H9 (cell line): ENCODE results near the gene RHOU. TPM values are rescaled to one million over a fixed set of nuclear protein-coding genes. Genes with fewer than 3 reads are reported as not detected.

ENCODE experiments used
- DNase-seq: peaks from one replicate; pipeline ENCODE4 v3.0.0-alpha.2; 2017
- H2AFZ ChIP-seq: one replicate; pipeline ENCODE4 v1.6.1; 2013; ENCODE audit warnings: mild to moderate bottlenecking, low read length, control low read depth, moderate library complexity
- H2AK5ac ChIP-seq: 2 replicates; pipeline ENCODE4 v1.6.1; 2013; ENCODE audit warnings: low read length, control low read depth, mixed read lengths; ENCODE audit not compliant: insufficient read length
- H2BK120ac ChIP-seq: one replicate; pipeline ENCODE4 v1.6.1; 2013; ENCODE audit warnings: low read depth, mild to moderate bottlenecking, low read length, control low read depth, inconsistent platforms; ENCODE audit not compliant: poor library complexity, severe bottlenecking
- H2BK12ac ChIP-seq: 2 replicates; pipeline ENCODE4 v1.6.1; 2013; ENCODE audit warnings: low read length, control low read depth, mixed read lengths, low read depth; ENCODE audit not compliant: insufficient read length
- H2BK15ac ChIP-seq: 2 replicates; pipeline ENCODE4 v1.6.1; 2013; ENCODE audit warnings: low read depth, low read length, control low read depth
- H2BK20ac ChIP-seq: one replicate; pipeline ENCODE4 v1.6.1; 2013; ENCODE audit warnings: low read depth, mild to moderate bottlenecking, low read length, control low read depth, inconsistent platforms; ENCODE audit not compliant: poor library complexity, severe bottlenecking
- H2BK5ac ChIP-seq: 2 replicates; pipeline ENCODE4 v1.6.1; 2013; ENCODE audit warnings: low read length, control low read depth, mixed read lengths; ENCODE audit not compliant: insufficient read length
- H3K14ac ChIP-seq: 2 replicates; pipeline ENCODE4 v1.6.1; 2013; ENCODE audit warnings: low read length, control low read depth; ENCODE audit not compliant: insufficient read depth
- H3K18ac ChIP-seq: 2 replicates; pipeline ENCODE4 v1.6.1; 2013; ENCODE audit warnings: low read depth, mild to moderate bottlenecking, mixed read lengths, low read length, control low read depth; ENCODE audit not compliant: insufficient read length
- H3K23ac ChIP-seq: 2 replicates; pipeline ENCODE4 v1.6.1; 2013; ENCODE audit warnings: low read length, control low read depth, mixed read lengths, low read depth; ENCODE audit not compliant: insufficient read length
- H3K23me2 ChIP-seq: 2 replicates; pipeline ENCODE4 v1.6.1; 2013; ENCODE audit warnings: low read depth, mild to moderate bottlenecking, mixed read lengths, low read length, control low read depth; ENCODE audit not compliant: insufficient read length, poor library complexity, severe bottlenecking
- H3K27ac ChIP-seq: 2 replicates; pipeline ENCODE4 v1.5.1; 2013; ENCODE audit warnings: low read length, control low read depth, mixed read lengths, low read depth; ENCODE audit not compliant: insufficient read length
- H3K27me3 ChIP-seq: 2 replicates; pipeline ENCODE4 v1.6.1; 2013; ENCODE audit warnings: low read length, control low read depth, inconsistent platforms; ENCODE audit not compliant: insufficient read depth
- H3K4ac ChIP-seq: 2 replicates; pipeline ENCODE4 v1.6.1; 2013; ENCODE audit warnings: low read depth, mild to moderate bottlenecking, control low read depth, inconsistent platforms, low read length, moderate library complexity
- H3K4me1 ChIP-seq: 2 replicates; pipeline ENCODE4 v1.6.1; 2013; ENCODE audit warnings: low read length, control low read depth, inconsistent platforms; ENCODE audit not compliant: insufficient read depth
- H3K4me2 ChIP-seq: 2 replicates; pipeline ENCODE4 v1.6.1; 2013; ENCODE audit warnings: low read length, control low read depth, mixed read lengths; ENCODE audit not compliant: insufficient read length, insufficient read depth
- H3K56ac ChIP-seq: 2 replicates; pipeline ENCODE4 v1.6.1; 2013; ENCODE audit warnings: low read depth, mild to moderate bottlenecking, mixed read lengths, low read length, control low read depth; ENCODE audit not compliant: insufficient read length
- H3K79me1 ChIP-seq: 2 replicates; pipeline ENCODE4 v1.6.1; 2013; ENCODE audit warnings: low read depth, mild to moderate bottlenecking, moderate library complexity, low read length, control low read depth, inconsistent platforms; ENCODE audit not compliant: insufficient read depth, poor library complexity, severe bottlenecking
- H3K79me2 ChIP-seq: 2 replicates; pipeline ENCODE4 v1.6.1; 2013; ENCODE audit warnings: low read length, control low read depth, inconsistent platforms; ENCODE audit not compliant: insufficient read depth
- H3K9ac ChIP-seq: 2 replicates; pipeline ENCODE4 v1.6.1; 2013; ENCODE audit warnings: low read length, control low read depth, mixed read lengths; ENCODE audit not compliant: insufficient read length; ENCODE audit errors: extremely low read depth
- H3K9me3 ChIP-seq: one replicate; pipeline ENCODE4 v1.6.1; 2013; ENCODE audit warnings: low read depth, low read length, inconsistent platforms; ENCODE audit not compliant: control insufficient read depth
- H3T11ph ChIP-seq: one replicate; pipeline ENCODE4 v1.6.1; 2013; ENCODE audit warnings: mild to moderate bottlenecking, low read length, control low read depth, inconsistent platforms
- H4K20me1 ChIP-seq: one replicate; pipeline ENCODE4 v1.6.1; 2013; ENCODE audit not compliant: control insufficient read depth, insufficient read length, insufficient read depth
- H4K5ac ChIP-seq: 2 replicates; pipeline ENCODE4 v1.6.1; 2013; ENCODE audit warnings: low read depth, mild to moderate bottlenecking, mixed read lengths, low read length, control low read depth; ENCODE audit not compliant: insufficient read length
- H4K8ac ChIP-seq: replicated peaks from 2 replicates; pipeline ENCODE4 v1.6.1; 2013; ENCODE audit warnings: low read length, control low read depth, mixed read lengths, low read depth; ENCODE audit not compliant: insufficient read length
- H4K91ac ChIP-seq: 2 replicates; pipeline ENCODE4 v1.6.1; 2013; ENCODE audit warnings: low read depth, mild to moderate bottlenecking, moderate library complexity, mixed read lengths, low read length, control low read depth; ENCODE audit not compliant: insufficient read length
- H3K27ac Mint-ChIP-seq, 3 experiments: 2 replicates in 2 of 3; 3 replicates in 1 of 3; pipeline ENCODE4 v1.8.0; 2020 to 2021; ENCODE audit warnings: mixed read lengths in 3 of 3, mild to moderate bottlenecking in 1 of 3, moderate library complexity in 1 of 3
- H3K27me3 Mint-ChIP-seq: 2 replicates; pipeline ENCODE4 v1.8.0; 2021; ENCODE audit warnings: low read depth, mild to moderate bottlenecking, moderate library complexity, mixed read lengths
- H3K36me3 Mint-ChIP-seq, 3 experiments: 2 replicates in 2 of 3; 3 replicates in 1 of 3; pipeline ENCODE4 v1.8.0; 2020 to 2021; ENCODE audit warnings: low read depth in 3 of 3, mixed read lengths in 3 of 3; ENCODE audit not compliant: insufficient read depth in 1 of 3
- H3K4me1 Mint-ChIP-seq, 2 experiments: 2 replicates each; pipeline ENCODE4 v1.8.0; 2020; ENCODE audit warnings: mixed read lengths in 2 of 2
- H3K4me3 Mint-ChIP-seq, 2 experiments: 2 replicates in 1 of 2; 3 replicates in 1 of 2; pipeline ENCODE4 v1.8.0; 2020 to 2021; ENCODE audit warnings: mild to moderate bottlenecking in 2 of 2, mixed read lengths in 2 of 2, moderate library complexity in 1 of 2
- H3K9me3 Mint-ChIP-seq, 2 experiments: 2 replicates in 1 of 2; 3 replicates in 1 of 2; pipeline ENCODE4 v1.8.0; 2020; ENCODE audit warnings: mild to moderate bottlenecking in 2 of 2, mixed read lengths in 2 of 2, moderate library complexity in 1 of 2
- CTCF ChIP-seq: fragments of 200-600 bp; sonication (generic); conservative IDR thresholded peaks from 3 replicates; pipeline ENCODE4 v1.8.0; 2021; ENCODE audit warnings: antibody characterized with exemption, mild to moderate bottlenecking
- WGBS: extraction: QIAGEN DNeasy Blood & Tissue Kit; methylation state at CpG from one replicate; pipeline ENCODE4 v1.1.7; 2013; ENCODE audit warnings: missing lambda C conversion rate, low lambda C conversion rate, mixed read lengths; ENCODE audit not compliant: insufficient read length; ENCODE audit errors: extremely low coverage; 5-methylcytosine and 5-hydroxymethylcytosine counted together
- total RNA-seq: library from RNA; stranded (reverse); gene quantifications from 2 replicates; pipeline ENCODE4 v1.2.1, GENCODE V29; 2021

RHOU gene
- total RNA-seq, 1 experiment from 2014 or later, result 3.9 TPM

GRCh38 chr1:228737601-228738041 lies 2.3 kb downstream of the RHOU start:
- Histone ChIP-seq H3K56ac (no peak overlapping the region), H2AK5ac (no peak overlapping the region), H3K23ac (no peak overlapping the region), H2AFZ (no peak overlapping the region), H4K8ac (no peak overlapping the region), H2BK15ac (no peak overlapping the region), H2BK12ac (no peak overlapping the region), H4K20me1 (no peaks in the 10 kb centered on the region), H3K9me3 (no peaks in the 10 kb centered on the region), H3K4me1 (no peaks in the 10 kb centered on the region), H3K27me3 (no peaks in the 10 kb centered on the region; the same call in 1 of the 2 replicates), H3K4me2 (no peak overlapping the region), H2BK20ac (no peak overlapping the region), H3K4ac (no peak overlapping the region), H3K9ac (no peak overlapping the region), H3K23me2 (peaks cover 10% of the 10 kb centered on the region), H3K79me2 (no peaks in the 10 kb centered on the region), H3K79me1 (no peaks in the 10 kb centered on the region), H4K5ac (no peak overlapping the region), H3K14ac (no peak overlapping the region), H4K91ac (no peak overlapping the region), H3T11ph (no peak overlapping the region), H3K27ac (no peak overlapping the region), H2BK5ac (no peak overlapping the region), H2BK120ac (no peak overlapping the region), H3K18ac (no peak overlapping the region)
- peaks cover 40% of the 10 kb centered on the region for H3K27me3 Mint-ChIP-seq
- H3K36me3 Mint-ChIP-seq, result peaks cover 0 to 6% (median 5%) of the 10 kb centered on the region in 3 experiments; a peak in 2 of 7 replicates
- H3K4me3 Mint-ChIP-seq, result no peak overlapping the region
- no peaks in the 10 kb centered on the region for H3K9me3 Mint-ChIP-seq
- no peak overlapping the region for H3K27ac Mint-ChIP-seq
- DNase-seq, result no peak
- no CpG with 5 or more reads among the region's 8 CpGs for WGBS
- H3K4me1 Mint-ChIP-seq, result peaks cover 10 to 16% of the 10 kb centered on the region in 2 experiments
- no peak for TF ChIP-seq CTCF
